Transverse colon (tissue), 4 donors: ENCODE measurements around the gene ANKRD62. TPM values are rescaled to one million over a fixed set of nuclear protein-coding genes. Genes with fewer than 3 reads are reported as not detected.
"Not testable (repeated sequence)": the region's sequence is repeated elsewhere in the genome, so short reads cannot be mapped to it uniquely, and the experiment has no call there.

Source experiments
- DNase-seq: peaks from one replicate; pipeline ENCODE4 v3.0.0-alpha.2; 2019
- H3K27ac ChIP-seq, 4 donors: fragments of 200-600 bp; sonication (generic); 2 replicates each; pipeline ENCODE4 v1.5.1; 2016 to 2018; ENCODE audit warnings: inconsistent platforms in 4 of 4
- H3K27me3 ChIP-seq: fragments of 200-600 bp; sonication (generic); 2 replicates; pipeline ENCODE4 v1.5.1; 2017; ENCODE audit warnings: inconsistent platforms
- H3K36me3 ChIP-seq, 4 donors: fragments of 200-600 bp; sonication (generic); 2 replicates each; pipeline ENCODE4 v1.5.1; 2017 to 2019; ENCODE audit warnings: inconsistent platforms in 4 of 4
- H3K4me1 ChIP-seq, 4 donors: fragments of 200-600 bp; sonication (generic); 2 replicates each; pipeline ENCODE4 v1.5.1; 2017 to 2020; ENCODE audit warnings: inconsistent platforms in 4 of 4
- H3K4me3 ChIP-seq, 4 donors: fragments of 200-600 bp; sonication (generic); 1 replicate in 1 of 4; 2 replicates in 3 of 4; pipeline versions ENCODE4 v1.5.1 to v1.6.1; 2017 to 2019; ENCODE audit warnings: inconsistent platforms in 4 of 4
- H3K9me3 ChIP-seq, 2 donors: fragments of 200-600 bp; sonication (generic); 2 replicates each; pipeline ENCODE4 v1.5.1; 2017 to 2019; ENCODE audit warnings: inconsistent platforms in 2 of 2
- EP300 ChIP-seq: sonication (generic); formaldehyde crosslinking; IDR thresholded peaks from one replicate; pipeline ENCODE4 v1.6.1; 2017; ENCODE audit warnings: antibody characterized with exemption, low read depth
- POLR2A ChIP-seq: fragments of 450-650 bp; IDR thresholded peaks from one replicate; pipeline ENCODE4 v1.6.1; 2016; ENCODE audit warnings: antibody characterized with exemption, mild to moderate bottlenecking, moderate library complexity
- POLR2AphosphoS5 ChIP-seq, 3 donors: sonication (generic); formaldehyde crosslinking; IDR thresholded peaks; one replicate each; pipeline ENCODE4 v1.6.1; 2016; ENCODE audit warnings: antibody characterized with exemption in 3 of 3
- WGBS, 2 donors: methylation state at CpG; one replicate each; pipeline ENCODE4 v1.1.5; 2018; ENCODE audit warnings: low coverage in 1 of 2; 5-methylcytosine and 5-hydroxymethylcytosine counted together
- in situ Hi-C, 4 donors: fragments of 200-750 bp; cut with MboI; loops; one replicate each; pipeline versions ENCODE4 v1.15.0 to v1.15.1; 2017; ENCODE audit warnings: low sequenced_read_pairs in 3 of 4, low pct_ligation_motif_present in 1 of 4, low pct_unique_long_range_greater_than_20kb in 1 of 4
- intact Hi-C: fragments of 100-400 bp; cut with DNase I; formaldehyde crosslinking; loops from one replicate; pipeline ENCODE4 v1.15.1; 2023; ENCODE audit warnings: low total_unique reads
- total RNA-seq, 4 donors: library from RNA; depleted of rRNA; stranded (reverse); fragments of >200 nt; gene quantifications; one replicate each; pipeline ENCODE4 v1.1.0, GENCODE V29; 2016
- TF ChIP-seq, protein P1 (sequence below), 5 experiments: fragments of 200-600 bp in 3 of 5; fragments of 450-650 bp in 2 of 5; sonication (generic) in 3 of 5; IDR thresholded peaks; 1 replicate in 2 of 5; 2 replicates in 3 of 5; pipeline ENCODE4 v1.5.1; 2016 to 2017; ENCODE audit warnings: antibody characterized with exemption in 5 of 5, inconsistent platforms in 3 of 5, mild to moderate bottlenecking in 2 of 5, moderate library complexity in 1 of 5

ANKRD62 gene
- total RNA-seq, 4 donors from 2014 or later: 0.20 to 1.4 (median 0.32) TPM; not detected in 1

DNA sequence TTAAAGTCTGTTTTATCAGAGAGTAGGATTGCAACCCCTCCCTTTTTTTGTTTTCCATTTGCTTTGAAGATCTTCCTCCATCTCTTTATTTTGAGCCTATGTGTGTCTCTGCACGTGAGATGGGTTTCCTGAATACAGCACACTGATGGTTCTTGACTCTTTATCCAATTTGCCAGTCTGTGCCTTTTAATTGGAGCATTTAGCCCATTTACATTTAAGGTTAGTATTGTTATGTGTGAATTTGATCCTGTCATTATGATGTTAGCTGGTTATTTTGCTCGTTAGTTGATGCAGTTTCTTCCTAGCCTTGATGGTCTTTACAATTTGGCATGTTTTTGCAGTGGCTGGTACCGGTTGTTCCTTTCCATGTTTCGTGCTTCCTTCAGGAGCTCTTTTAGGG lies 45.2 kb downstream of the ANKRD62 start:
- H3K4me3 ChIP-seq, H3K36me3 ChIP-seq, H3K27ac ChIP-seq, H3K27me3 ChIP-seq, intact Hi-C loops, H3K9me3 ChIP-seq, DNase-seq, H3K4me1 ChIP-seq, in situ Hi-C loops: not testable (repeated sequence)
- WGBS, 2 donors: 66 to 81% methylated on average over 3 to 4 of the region's 4 CpGs

DNA sequence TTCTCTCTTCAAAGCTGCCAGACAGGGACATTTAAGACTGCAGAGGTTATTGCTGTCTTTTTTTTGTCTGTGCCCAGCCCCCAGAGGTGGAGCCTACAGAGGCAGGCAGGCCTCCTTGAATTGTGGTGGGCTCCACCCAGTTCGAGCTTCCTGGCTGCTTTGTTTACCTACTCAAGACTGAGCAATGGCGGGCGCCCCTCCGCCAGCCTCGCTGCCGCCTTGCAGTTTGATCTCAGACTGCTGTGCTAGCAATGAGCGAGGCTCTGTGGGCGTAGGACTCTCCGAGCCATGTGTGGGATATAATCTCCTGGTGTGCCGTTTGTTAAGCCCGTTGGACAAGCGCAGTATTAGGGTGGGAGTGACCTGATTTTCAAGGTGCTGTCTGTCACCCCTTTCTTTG lies 47.2 kb downstream of the ANKRD62 start:
- intact Hi-C loops, H3K36me3 ChIP-seq, H3K27ac ChIP-seq, in situ Hi-C loops, H3K4me1 ChIP-seq, H3K27me3 ChIP-seq, H3K4me3 ChIP-seq, H3K9me3 ChIP-seq, DNase-seq: not testable (repeated sequence)
- 87% methylated on average over 11 of the region's 12 CpGs; no CpG with 5 or more reads in 1 of the 2 donors for WGBS, 2 donors

DNA sequence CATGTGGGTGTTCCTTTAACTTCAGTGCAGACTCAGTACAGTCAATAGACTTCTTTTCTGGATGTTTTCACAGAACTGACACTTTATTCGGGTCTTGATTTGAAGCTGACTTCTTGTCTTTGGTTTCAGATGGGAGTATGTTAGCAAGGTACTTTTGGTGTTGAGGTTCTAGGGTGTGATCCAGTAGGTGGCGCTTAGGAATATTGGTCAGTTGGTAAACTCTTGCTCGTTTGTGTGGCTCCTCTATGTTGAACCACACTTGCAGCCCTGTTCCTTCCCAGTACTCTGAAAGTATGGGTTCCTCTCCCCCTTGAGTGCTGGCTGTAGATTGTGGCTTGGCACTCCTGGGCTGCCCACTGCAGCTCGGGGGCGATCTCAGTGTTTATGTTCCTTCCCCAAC lies 48.1 kb downstream of the ANKRD62 start:
- H3K36me3 ChIP-seq, H3K4me3 ChIP-seq, in situ Hi-C loops, H3K9me3 ChIP-seq, H3K27ac ChIP-seq, H3K4me1 ChIP-seq, DNase-seq, H3K27me3 ChIP-seq, intact Hi-C loops: not testable (repeated sequence)
- WGBS, 2 donors: no CpG with 5 or more reads among the region's 5 CpGs

DNA sequence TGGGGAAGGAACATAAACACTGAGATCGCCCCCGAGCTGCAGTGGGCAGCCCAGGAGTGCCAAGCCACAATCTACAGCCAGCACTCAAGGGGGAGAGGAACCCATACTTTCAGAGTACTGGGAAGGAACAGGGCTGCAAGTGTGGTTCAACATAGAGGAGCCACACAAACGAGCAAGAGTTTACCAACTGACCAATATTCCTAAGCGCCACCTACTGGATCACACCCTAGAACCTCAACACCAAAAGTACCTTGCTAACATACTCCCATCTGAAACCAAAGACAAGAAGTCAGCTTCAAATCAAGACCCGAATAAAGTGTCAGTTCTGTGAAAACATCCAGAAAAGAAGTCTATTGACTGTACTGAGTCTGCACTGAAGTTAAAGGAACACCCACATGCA lies 55.8 kb downstream of the ANKRD62 start:
- H3K27ac ChIP-seq, DNase-seq, in situ Hi-C loops, intact Hi-C loops, H3K4me3 ChIP-seq, H3K4me1 ChIP-seq, H3K27me3 ChIP-seq, H3K36me3 ChIP-seq, H3K9me3 ChIP-seq: not testable (repeated sequence)
- WGBS, 2 donors: no CpG with 5 or more reads among the region's 5 CpGs

DNA sequence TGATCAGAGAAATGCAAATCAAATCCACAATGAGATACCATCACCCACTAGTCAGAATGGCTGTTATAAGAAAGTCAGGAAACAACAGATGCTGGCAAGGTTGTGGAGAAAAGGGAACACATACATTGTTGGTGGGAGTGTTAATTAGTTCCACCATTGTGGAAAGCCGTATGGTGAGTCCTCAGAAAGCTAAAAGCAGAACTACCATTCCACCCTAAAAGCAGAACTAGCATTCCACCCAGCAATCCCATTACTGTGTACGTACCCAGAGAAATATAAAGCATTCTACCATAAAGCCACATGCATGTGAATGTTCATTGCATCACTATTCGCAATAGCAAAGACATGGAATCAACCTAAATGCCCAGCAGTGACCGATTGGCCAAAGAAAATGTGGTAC lies 60.7 kb downstream of the ANKRD62 start:
- no peak overlapping the region for H3K27ac ChIP-seq
- H3K4me1 ChIP-seq: no peaks in the 10 kb centered on the region
- no peaks in the 10 kb centered on the region for H3K9me3 ChIP-seq
- no peak overlapping the region for H3K4me3 ChIP-seq
- no peaks in the 10 kb centered on the region for H3K36me3 ChIP-seq
- intact Hi-C loops: no loop called here
- H3K27me3 ChIP-seq: no peaks in the 10 kb centered on the region
- in situ Hi-C loops: no loop called here
- WGBS, 2 donors: 80 to 100% methylated on average over 1 to 4 of the region's 4 CpGs
- TF ChIP-seq POLR2A: no peak
- TF ChIP-seq, protein P1, sequence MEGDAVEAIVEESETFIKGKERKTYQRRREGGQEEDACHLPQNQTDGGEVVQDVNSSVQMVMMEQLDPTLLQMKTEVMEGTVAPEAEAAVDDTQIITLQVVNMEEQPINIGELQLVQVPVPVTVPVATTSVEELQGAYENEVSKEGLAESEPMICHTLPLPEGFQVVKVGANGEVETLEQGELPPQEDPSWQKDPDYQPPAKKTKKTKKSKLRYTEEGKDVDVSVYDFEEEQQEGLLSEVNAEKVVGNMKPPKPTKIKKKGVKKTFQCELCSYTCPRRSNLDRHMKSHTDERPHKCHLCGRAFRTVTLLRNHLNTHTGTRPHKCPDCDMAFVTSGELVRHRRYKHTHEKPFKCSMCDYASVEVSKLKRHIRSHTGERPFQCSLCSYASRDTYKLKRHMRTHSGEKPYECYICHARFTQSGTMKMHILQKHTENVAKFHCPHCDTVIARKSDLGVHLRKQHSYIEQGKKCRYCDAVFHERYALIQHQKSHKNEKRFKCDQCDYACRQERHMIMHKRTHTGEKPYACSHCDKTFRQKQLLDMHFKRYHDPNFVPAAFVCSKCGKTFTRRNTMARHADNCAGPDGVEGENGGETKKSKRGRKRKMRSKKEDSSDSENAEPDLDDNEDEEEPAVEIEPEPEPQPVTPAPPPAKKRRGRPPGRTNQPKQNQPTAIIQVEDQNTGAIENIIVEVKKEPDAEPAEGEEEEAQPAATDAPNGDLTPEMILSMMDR (IDR thresholded peaks at IDR 0.05): no peak
- TF ChIP-seq EP300: no peak
- TF ChIP-seq POLR2AphosphoS5 (IDR thresholded peaks at IDR 0.05): no peak
- no peak for DNase-seq

DNA sequence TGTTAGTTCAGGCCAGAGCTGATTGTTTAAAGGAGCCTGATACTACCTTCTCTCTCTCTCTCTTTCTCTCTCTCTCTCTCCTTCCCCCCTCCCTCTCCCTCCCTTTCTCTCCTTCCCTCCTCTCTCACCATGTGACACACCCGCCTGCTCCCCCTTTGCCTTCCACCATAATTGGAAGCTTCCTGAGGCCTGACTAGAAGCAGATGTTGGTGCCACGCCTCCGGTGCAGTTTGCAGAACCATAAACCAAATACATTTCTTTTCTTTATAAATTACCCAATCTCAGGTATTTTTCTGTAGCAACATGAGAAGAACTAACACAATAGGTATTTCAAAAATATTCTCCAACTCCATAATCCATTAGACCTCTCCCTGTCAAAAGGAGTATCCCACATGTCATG lies 62.4 kb downstream of the ANKRD62 start:
- H3K27ac ChIP-seq: no peak overlapping the region
- H3K4me3 ChIP-seq: no peak overlapping the region
- no peaks in the 10 kb centered on the region for H3K4me1 ChIP-seq
- no peak for DNase-seq
- no peaks in the 10 kb centered on the region for H3K9me3 ChIP-seq
- in situ Hi-C loops (no loop called here), intact Hi-C loops (no loop called here)
- WGBS, 2 donors: 59 to 80% methylated on average over 3 of the region's 3 CpGs
- H3K36me3 ChIP-seq: no peaks in the 10 kb centered on the region
- TF ChIP-seq POLR2A (no peak), EP300 (no peak), POLR2AphosphoS5 (IDR thresholded peaks at IDR 0.05) (no peak)
- TF ChIP-seq, protein P1 (IDR thresholded peaks at IDR 0.05): no peak
- H3K27me3 ChIP-seq: no peaks in the 10 kb centered on the region
